Breast epithelium (tissue), 3 donors: ENCODE results near the gene MPEG1.

Experiments
- CTCF ChIP-seq, 3 donors: fragments of 450-650 bp; IDR thresholded peaks; one replicate each; pipeline ENCODE4 v1.5.1; 2016 to 2017; ENCODE audit warnings: antibody characterized with exemption in 3 of 3, mild to moderate bottlenecking in 3 of 3, moderate library complexity in 3 of 3
- POLR2A ChIP-seq: fragments of 450-650 bp; IDR thresholded peaks from one replicate; pipeline ENCODE4 v1.6.1; 2016; ENCODE audit warnings: antibody characterized with exemption, mild to moderate bottlenecking, moderate library complexity

- TF ChIP-seq CTCF (IDR thresholded peaks at IDR 0.05) (no peak), POLR2A (no peak)
These were observed 30.9 kb upstream of the MPEG1 start for GRCh38 chr11:59243633-59244032.
